ENCODE results near the gene B4GALNT1. TPM values are rescaled to one million over a fixed set of nuclear protein-coding genes. Genes with fewer than 3 reads are reported as not detected.

B4GALNT1 gene
- total and polyA plus RNA-seq, 2 experiments from 2014 or later = 0.97 to 1.2 TPM

DNA sequence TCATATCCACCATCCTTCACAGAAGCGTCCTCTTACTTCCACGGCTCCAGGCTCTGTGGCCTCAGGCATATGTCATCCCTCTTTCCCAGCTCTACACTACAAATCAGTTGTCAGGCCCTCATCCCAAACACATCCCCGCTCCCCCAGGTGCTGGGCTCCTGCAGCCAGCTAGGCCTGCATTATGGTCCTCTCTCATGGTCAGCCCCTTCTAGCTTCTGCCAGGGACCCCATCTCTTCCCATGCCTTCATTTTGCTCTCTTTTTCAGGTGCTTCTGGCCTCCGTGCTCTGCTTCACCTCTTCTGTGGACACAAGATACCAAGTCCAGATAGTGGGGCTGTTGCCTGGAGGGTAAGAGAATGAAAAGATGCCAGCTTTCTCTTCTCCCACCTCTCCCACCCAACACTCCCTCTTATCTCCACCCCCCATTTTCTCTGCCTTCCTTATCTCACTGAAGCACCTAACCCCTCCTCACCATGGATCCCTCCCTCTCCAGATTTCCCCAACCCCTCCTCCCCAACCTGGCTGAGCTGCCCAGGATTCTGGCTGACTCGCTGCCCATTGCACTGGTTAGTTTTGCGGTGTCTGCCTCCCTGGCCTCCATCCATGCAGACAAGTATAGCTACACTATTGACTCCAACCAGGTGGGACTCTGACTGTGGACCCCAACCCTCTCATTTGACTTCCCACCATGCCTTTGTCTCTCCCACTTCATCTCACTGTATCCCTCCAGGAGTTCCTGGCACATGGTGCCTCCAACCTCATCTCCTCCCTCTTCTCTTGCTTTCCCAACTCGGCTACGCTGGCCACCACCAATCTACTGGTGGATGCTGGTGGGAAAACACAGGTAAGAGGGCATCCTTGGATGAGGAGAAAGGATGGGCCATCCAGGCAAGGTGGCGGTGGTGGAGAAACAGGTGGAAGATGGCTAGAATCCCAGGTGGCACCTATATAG lies 10.4 kb downstream of the B4GALNT1 start:
- 69% methylated on average over 9 of the region's 9 CpGs for WGBS (ENCODE audit: low lambda C conversion rate, missing lambda C conversion rate)
- DNase-seq (ENCODE audit: low spot score) = no peak
- no peak overlapping the region for H2AFZ ChIP-seq
- H3K9me2 ChIP-seq (replicated peaks; ENCODE audit: insufficient read depth) = no peaks in the 10 kb centered on the region
- H3K36me3 ChIP-seq (replicated peaks; ENCODE audit: insufficient read depth, low read depth) = no peaks in the 10 kb centered on the region
- H4K20me1 ChIP-seq (ENCODE audit: insufficient read depth, poor library complexity, severe bottlenecking) = no peaks in the 10 kb centered on the region
- H3K4me1 ChIP-seq (ENCODE audit: insufficient read depth) = peaks cover 13% of the 10 kb centered on the region
- H3K27me3 ChIP-seq = peaks cover 100% of the 10 kb centered on the region
- no peaks in the 10 kb centered on the region for H3K9me3 ChIP-seq (ENCODE audit: low read depth)
- no peak overlapping the region for H3K27ac ChIP-seq
- no peak overlapping the region for H3K4me2 ChIP-seq
- no peaks in the 10 kb centered on the region for H3K79me2 ChIP-seq
- no peak overlapping the region for H3K4me3 ChIP-seq
- TF ChIP-seq EZH2phosphoT487 (IDR thresholded peaks at IDR 0.05; ENCODE audit: low read depth, severe bottlenecking, unreplicated experiment) (no peak), EZH2 (IDR thresholded peaks at IDR 0.05; ENCODE audit: borderline replicate concordance) (no peak)
- TF ChIP-seq, protein P1, sequence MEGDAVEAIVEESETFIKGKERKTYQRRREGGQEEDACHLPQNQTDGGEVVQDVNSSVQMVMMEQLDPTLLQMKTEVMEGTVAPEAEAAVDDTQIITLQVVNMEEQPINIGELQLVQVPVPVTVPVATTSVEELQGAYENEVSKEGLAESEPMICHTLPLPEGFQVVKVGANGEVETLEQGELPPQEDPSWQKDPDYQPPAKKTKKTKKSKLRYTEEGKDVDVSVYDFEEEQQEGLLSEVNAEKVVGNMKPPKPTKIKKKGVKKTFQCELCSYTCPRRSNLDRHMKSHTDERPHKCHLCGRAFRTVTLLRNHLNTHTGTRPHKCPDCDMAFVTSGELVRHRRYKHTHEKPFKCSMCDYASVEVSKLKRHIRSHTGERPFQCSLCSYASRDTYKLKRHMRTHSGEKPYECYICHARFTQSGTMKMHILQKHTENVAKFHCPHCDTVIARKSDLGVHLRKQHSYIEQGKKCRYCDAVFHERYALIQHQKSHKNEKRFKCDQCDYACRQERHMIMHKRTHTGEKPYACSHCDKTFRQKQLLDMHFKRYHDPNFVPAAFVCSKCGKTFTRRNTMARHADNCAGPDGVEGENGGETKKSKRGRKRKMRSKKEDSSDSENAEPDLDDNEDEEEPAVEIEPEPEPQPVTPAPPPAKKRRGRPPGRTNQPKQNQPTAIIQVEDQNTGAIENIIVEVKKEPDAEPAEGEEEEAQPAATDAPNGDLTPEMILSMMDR (IDR thresholded peaks at IDR 0.05; ENCODE audit: poor library complexity) = no peak

GRCh38 chr12:57621497-57622292 lies 11.3 kb downstream of the B4GALNT1 start:
- H4K20me1 ChIP-seq (ENCODE audit: insufficient read depth, poor library complexity, severe bottlenecking) = no peaks in the 10 kb centered on the region
- no peaks in the 10 kb centered on the region for H3K79me2 ChIP-seq
- H3K4me3 ChIP-seq = peak overlapping the region; percentile 39
- 3% methylated on average over 44 of the region's 49 CpGs for WGBS (ENCODE audit: low lambda C conversion rate, missing lambda C conversion rate)
- peaks cover 98% of the 10 kb centered on the region for H3K27me3 ChIP-seq
- H3K4me2 ChIP-seq = peak overlapping the region; percentile 100
- peaks cover 13% of the 10 kb centered on the region for H3K4me1 ChIP-seq (ENCODE audit: insufficient read depth)
- no peaks in the 10 kb centered on the region for H3K9me2 ChIP-seq (replicated peaks; ENCODE audit: insufficient read depth)
- no peaks in the 10 kb centered on the region for H3K36me3 ChIP-seq (replicated peaks; ENCODE audit: insufficient read depth, low read depth)
- no peak overlapping the region for H3K27ac ChIP-seq
- H2AFZ ChIP-seq = peak overlapping the region; percentile 35
- no peaks in the 10 kb centered on the region for H3K9me3 ChIP-seq (ENCODE audit: low read depth)
- peak; percentile 75 for DNase-seq (ENCODE audit: low spot score)
- TF ChIP-seq, protein P1 (IDR thresholded peaks at IDR 0.05; ENCODE audit: poor library complexity) = peak; percentile 91
- TF ChIP-seq EZH2phosphoT487 (IDR thresholded peaks at IDR 0.05; ENCODE audit: low read depth, severe bottlenecking, unreplicated experiment) (no peak), EZH2 (IDR thresholded peaks at IDR 0.05; ENCODE audit: borderline replicate concordance) (no peak)

DNA sequence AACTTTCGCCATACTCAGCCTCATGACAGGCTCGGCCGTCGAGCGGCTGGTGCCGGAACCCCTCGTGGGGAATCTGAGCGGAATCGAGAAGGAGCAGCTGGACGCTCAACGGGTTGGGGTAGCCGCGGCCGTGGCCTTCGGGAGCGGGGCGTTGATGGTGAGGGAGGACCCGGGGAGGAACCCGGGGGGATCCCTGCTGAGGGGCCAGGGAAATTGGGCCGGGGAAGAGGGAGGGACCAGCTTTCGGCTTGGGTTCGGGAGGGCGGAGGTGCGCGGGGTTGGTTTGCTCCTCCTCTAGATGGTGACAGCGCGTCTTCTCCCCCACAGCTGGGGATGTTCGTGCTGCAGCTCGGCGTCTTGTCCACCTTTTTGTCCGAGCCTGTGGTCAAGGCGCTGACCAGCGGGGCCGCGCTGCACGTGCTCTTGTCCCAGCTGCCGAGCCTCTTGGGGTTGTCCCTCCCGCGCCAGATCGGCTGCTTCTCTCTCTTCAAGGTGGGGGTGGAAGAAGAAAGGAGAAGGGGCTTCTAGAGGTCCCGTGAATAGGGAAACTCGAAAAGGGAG lies 12.0 kb downstream of the B4GALNT1 start:
- H3K27me3 ChIP-seq = peaks cover 98% of the 10 kb centered on the region
- H3K4me3 ChIP-seq = peak overlapping the region; percentile 39

More for the DNA sequence above, 12.0 kb downstream of the B4GALNT1 start:
- TF ChIP-seq EZH2phosphoT487 (IDR thresholded peaks at IDR 0.05; ENCODE audit: low read depth, severe bottlenecking, unreplicated experiment) (peak; percentile 54), EZH2 (IDR thresholded peaks at IDR 0.05; ENCODE audit: borderline replicate concordance) (peak; percentile 93)
- TF ChIP-seq, protein P1 (IDR thresholded peaks at IDR 0.05; ENCODE audit: poor library complexity) = no peak
- Histone ChIP-seq H3K27ac (no peak overlapping the region), H3K4me1 (ENCODE audit: insufficient read depth) (peaks cover 13% of the 10 kb centered on the region), H2AFZ (no peak overlapping the region), H3K9me2 (replicated peaks; ENCODE audit: insufficient read depth) (no peaks in the 10 kb centered on the region), H3K79me2 (no peaks in the 10 kb centered on the region), H3K36me3 (replicated peaks; ENCODE audit: insufficient read depth, low read depth) (no peaks in the 10 kb centered on the region), H3K4me2 (peak overlapping the region; percentile 100), H4K20me1 (ENCODE audit: insufficient read depth, poor library complexity, severe bottlenecking) (no peaks in the 10 kb centered on the region), H3K9me3 (ENCODE audit: low read depth) (no peaks in the 10 kb centered on the region)
- DNase-seq (ENCODE audit: low spot score) = no peak
- WGBS (ENCODE audit: low lambda C conversion rate, missing lambda C conversion rate) = 4% methylated on average over 32 of the region's 42 CpGs

All from hepatocyte (in vitro differentiated cells).